ENCODE measurements around the gene LEO1. TPM values are rescaled to one million over a fixed set of nuclear protein-coding genes. Genes with fewer than 3 reads are reported as not detected.

Gene LEO1
- total and polyA plus RNA-seq, 2 of the 13 experiments (the other 11 are each of a cell fraction or from before 2014, with no cell fraction given), result 17.0 to 60.3 TPM

DNA sequence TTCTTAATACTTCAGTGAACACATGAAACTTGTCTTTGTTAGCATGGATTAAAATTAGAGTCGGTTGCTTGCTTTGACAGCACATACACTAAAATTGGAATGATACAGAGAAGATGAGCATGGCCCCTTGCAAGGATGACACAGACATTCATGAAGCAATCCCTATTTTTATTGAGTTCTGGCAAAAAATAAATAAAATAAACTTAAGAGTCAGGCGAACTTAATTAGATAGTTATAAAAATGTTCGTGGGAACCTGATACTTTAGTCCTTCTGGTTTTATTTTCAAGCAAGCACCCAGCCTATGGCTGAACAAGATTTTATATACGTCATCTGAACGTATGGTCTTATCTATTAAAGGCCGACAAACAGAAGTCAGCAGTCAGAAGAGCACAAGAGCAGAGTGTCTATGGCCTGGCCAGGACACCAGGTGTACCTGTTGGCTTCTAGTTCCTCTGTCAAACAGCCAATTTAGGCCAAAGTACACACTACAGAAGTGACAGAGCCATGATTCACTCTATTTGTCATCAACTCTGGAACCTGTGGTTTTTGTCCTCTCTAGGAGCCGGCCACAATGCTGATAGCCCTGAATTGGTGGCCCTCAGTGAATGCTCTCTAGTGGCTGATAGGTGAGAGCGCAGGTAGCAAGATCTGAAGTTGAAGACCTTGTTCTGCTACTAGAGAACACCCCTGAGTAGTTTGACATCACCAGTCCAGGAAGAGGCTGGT is 64.3 kb downstream of the LEO1 start (continued):
- TF ChIP-seq SOX13 (IDR thresholded peaks at IDR 0.05), result no peak
- TF ChIP-seq SOX13 (CRISPR knock-in tag; conservative IDR thresholded peaks at IDR 0.05 in 1 of 2, IDR thresholded peaks at IDR 0.05 in 1 of 2), result peak in 1 of 2 experiments; percentile 70; a peak in 2 of 4 replicates
- TF ChIP-seq ZNF264 (CRISPR knock-in tag; IDR thresholded peaks at IDR 0.05), result peak; percentile 57; the same call in 1 of the 2 replicates
- no peak for TF ChIP-seq HNRNPL (IDR thresholded peaks at IDR 0.05; ENCODE audit: low read depth, low read length)
- TF ChIP-seq ZNF260 (CRISPR knock-in tag; IDR thresholded peaks at IDR 0.05; ENCODE audit: borderline replicate concordance, low read depth), result no peak
- TF ChIP-seq MEIS2 (CRISPR knock-in tag; IDR thresholded peaks at IDR 0.05), result peak; percentile 72; the same call in 1 of the 2 replicates
- TF ChIP-seq, protein P1, sequence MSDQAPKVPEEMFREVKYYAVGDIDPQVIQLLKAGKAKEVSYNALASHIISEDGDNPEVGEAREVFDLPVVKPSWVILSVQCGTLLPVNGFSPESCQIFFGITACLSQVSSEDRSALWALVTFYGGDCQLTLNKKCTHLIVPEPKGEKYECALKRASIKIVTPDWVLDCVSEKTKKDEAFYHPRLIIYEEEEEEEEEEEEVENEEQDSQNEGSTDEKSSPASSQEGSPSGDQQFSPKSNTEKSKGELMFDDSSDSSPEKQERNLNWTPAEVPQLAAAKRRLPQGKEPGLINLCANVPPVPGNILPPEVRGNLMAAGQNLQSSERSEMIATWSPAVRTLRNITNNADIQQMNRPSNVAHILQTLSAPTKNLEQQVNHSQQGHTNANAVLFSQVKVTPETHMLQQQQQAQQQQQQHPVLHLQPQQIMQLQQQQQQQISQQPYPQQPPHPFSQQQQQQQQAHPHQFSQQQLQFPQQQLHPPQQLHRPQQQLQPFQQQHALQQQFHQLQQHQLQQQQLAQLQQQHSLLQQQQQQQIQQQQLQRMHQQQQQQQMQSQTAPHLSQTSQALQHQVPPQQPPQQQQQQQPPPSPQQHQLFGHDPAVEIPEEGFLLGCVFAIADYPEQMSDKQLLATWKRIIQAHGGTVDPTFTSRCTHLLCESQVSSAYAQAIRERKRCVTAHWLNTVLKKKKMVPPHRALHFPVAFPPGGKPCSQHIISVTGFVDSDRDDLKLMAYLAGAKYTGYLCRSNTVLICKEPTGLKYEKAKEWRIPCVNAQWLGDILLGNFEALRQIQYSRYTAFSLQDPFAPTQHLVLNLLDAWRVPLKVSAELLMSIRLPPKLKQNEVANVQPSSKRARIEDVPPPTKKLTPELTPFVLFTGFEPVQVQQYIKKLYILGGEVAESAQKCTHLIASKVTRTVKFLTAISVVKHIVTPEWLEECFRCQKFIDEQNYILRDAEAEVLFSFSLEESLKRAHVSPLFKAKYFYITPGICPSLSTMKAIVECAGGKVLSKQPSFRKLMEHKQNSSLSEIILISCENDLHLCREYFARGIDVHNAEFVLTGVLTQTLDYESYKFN (CRISPR knock-in tag; conservative IDR thresholded peaks at IDR 0.05), result peak; percentile 77
- TF ChIP-seq TEAD3 (CRISPR knock-in tag; optimal IDR thresholded peaks at IDR 0.05; ENCODE audit: borderline replicate concordance), result peak; percentile 47
- TF ChIP-seq, protein P2, sequence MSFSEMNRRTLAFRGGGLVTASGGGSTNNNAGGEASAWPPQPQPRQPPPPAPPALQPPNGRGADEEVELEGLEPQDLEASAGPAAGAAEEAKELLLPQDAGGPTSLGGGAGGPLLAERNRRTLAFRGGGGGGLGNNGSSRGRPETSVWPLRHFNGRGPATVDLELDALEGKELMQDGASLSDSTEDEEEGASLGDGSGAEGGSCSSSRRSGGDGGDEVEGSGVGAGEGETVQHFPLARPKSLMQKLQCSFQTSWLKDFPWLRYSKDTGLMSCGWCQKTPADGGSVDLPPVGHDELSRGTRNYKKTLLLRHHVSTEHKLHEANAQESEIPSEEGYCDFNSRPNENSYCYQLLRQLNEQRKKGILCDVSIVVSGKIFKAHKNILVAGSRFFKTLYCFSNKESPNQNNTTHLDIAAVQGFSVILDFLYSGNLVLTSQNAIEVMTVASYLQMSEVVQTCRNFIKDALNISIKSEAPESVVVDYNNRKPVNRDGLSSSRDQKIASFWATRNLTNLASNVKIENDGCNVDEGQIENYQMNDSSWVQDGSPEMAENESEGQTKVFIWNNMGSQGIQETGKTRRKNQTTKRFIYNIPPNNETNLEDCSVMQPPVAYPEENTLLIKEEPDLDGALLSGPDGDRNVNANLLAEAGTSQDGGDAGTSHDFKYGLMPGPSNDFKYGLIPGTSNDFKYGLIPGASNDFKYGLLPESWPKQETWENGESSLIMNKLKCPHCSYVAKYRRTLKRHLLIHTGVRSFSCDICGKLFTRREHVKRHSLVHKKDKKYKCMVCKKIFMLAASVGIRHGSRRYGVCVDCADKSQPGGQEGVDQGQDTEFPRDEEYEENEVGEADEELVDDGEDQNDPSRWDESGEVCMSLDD (CRISPR knock-in tag; IDR thresholded peaks at IDR 0.05; ENCODE audit: borderline replicate concordance), result no peak
- TF ChIP-seq HDAC1 (CRISPR knock-in tag; IDR thresholded peaks at IDR 0.05), result peak; percentile 72
- TF ChIP-seq GFI1 (CRISPR knock-in tag; IDR thresholded peaks at IDR 0.05; ENCODE audit: borderline replicate concordance), result peak; percentile 91
- TF ChIP-seq REPIN1 (CRISPR knock-in tag; IDR thresholded peaks at IDR 0.05; ENCODE audit: borderline replicate concordance, low read depth), result no peak; the same call in 1 of the 2 replicates
- TF ChIP-seq ZSCAN20 (CRISPR knock-in tag; IDR thresholded peaks at IDR 0.05; ENCODE audit: borderline replicate concordance), result no peak
- TF ChIP-seq GTF3A (CRISPR knock-in tag; conservative IDR thresholded peaks at IDR 0.05), result no peak
- peak; percentile 97 for TF ChIP-seq FOSL2 (CRISPR knock-in tag; IDR thresholded peaks at IDR 0.05)
- peak; percentile 44; the same call in 1 of the 2 replicates for TF ChIP-seq MIER2 (CRISPR knock-in tag; IDR thresholded peaks at IDR 0.05)
- TF ChIP-seq GABPA (IDR thresholded peaks at IDR 0.05; ENCODE audit: low read depth, low read length), result no peak
- peak; percentile 25; the same call in 1 of the 2 replicates for TF ChIP-seq GABPA (CRISPR knock-in tag; IDR thresholded peaks at IDR 0.05; ENCODE audit: low read depth)
- TF ChIP-seq ZNF607 (CRISPR knock-in tag; IDR thresholded peaks at IDR 0.05; ENCODE audit: borderline replicate concordance), result no peak
- TF ChIP-seq SOX6 (IDR thresholded peaks at IDR 0.05), result no peak
- peak; percentile 65 for TF ChIP-seq SOX6 (CRISPR knock-in tag; IDR thresholded peaks at IDR 0.05)
- TF ChIP-seq ZEB1 (IDR thresholded peaks at IDR 0.05; ENCODE audit: insufficient replicate concordance, low read depth), result peak; percentile 94
- TF ChIP-seq E2F1 (CRISPR knock-in tag; IDR thresholded peaks at IDR 0.05), result no peak

Data from HepG2 (cell line).